PC-9 (cell line): ENCODE measurements around the gene MAP7D2.

Experiments used
- CTCF ChIP-seq: fragments of 200-600 bp; sonication (generic); conservative IDR thresholded peaks from 2 replicates; pipeline ENCODE4 v1.6.1; 2017; ENCODE audit warnings: mixed run types, antibody characterized with exemption, mild to moderate bottlenecking, moderate library complexity
- EZH2 ChIP-seq: fragments of 200-600 bp; sonication (generic); IDR thresholded peaks from 2 replicates; pipeline ENCODE4 v1.8.0; 2017; ENCODE audit warnings: antibody characterized with exemption, low read depth

- TF ChIP-seq CTCF, result no peak
- TF ChIP-seq EZH2, result no peak
These were observed 155.8 kb downstream of the MAP7D2 start for GRCh38 chrX:19960913-19961312.
